PC-9 (cell line): ENCODE measurements around the gene SEMA3E. TPM values are rescaled to one million over a fixed set of nuclear protein-coding genes. Genes with fewer than 3 reads are reported as not detected.
"Not testable (repeated sequence)": the region's sequence is repeated elsewhere in the genome, so short reads cannot be mapped to it uniquely, and the experiment has no call there.

Source experiments
- BruUV-seq: library from RNA; stranded (reverse); fragments of 400-500 nt; replicated peaks from 2 replicates; lab custom pipeline; 2021; lab: Mats Ljungman, UMichigan
- CTCF ChIA-PET: fragments of 300-600 bp; sonication (Branson Sonifier 250); formaldehyde crosslinking; loops from one replicate; lab custom pipeline; 2022; ENCODE audit warnings: antibody characterized with exemption; lab: Charles Lee
- POLR2A ChIA-PET: fragments of 300-600 bp; sonication (Branson Sonifier 250); formaldehyde crosslinking; loops from one replicate; lab custom pipeline; 2022; ENCODE audit warnings: antibody characterized with exemption; ENCODE audit not compliant: unreplicated experiment; lab: Charles Lee
- DNase-seq, 2 experiments: peaks; one replicate each; pipeline versions ENCODE4 v3.0.0 to v3.0.0-alpha.2; 2015 to 2022; ENCODE audit warnings: mixed read lengths in 1 of 2
- H2AFZ ChIP-seq: fragments of 200-600 bp; sonication (generic); 2 replicates; pipeline ENCODE4 v1.8.1; 2017; ENCODE audit warnings: antibody characterized with exemption
- H3F3A ChIP-seq: fragments of 200-600 bp; sonication (generic); 2 replicates; pipeline ENCODE4 v1.8.1; 2017; ENCODE audit warnings: antibody characterized with exemption, mild to moderate bottlenecking, low read depth; ENCODE audit not compliant: insufficient read depth
- H3K27ac ChIP-seq: fragments of 200-600 bp; sonication (generic); 2 replicates; pipeline ENCODE4 v1.6.1; 2016; ENCODE audit warnings: mixed run types
- H3K27me3 ChIP-seq: fragments of 200-600 bp; sonication (generic); 2 replicates; pipeline ENCODE4 v1.6.1; 2016; ENCODE audit warnings: low read depth, mixed run types; ENCODE audit not compliant: insufficient read depth
- H3K36me3 ChIP-seq: fragments of 200-600 bp; sonication (generic); 2 replicates; pipeline ENCODE4 v1.6.1; 2016; ENCODE audit warnings: low read depth, mixed run types
- H3K4me1 ChIP-seq: fragments of 200-600 bp; sonication (generic); replicated peaks from 2 replicates; pipeline ENCODE4 v1.6.1; 2016; ENCODE audit warnings: mixed run types; ENCODE audit not compliant: insufficient read depth
- H3K4me2 ChIP-seq: fragments of 200-600 bp; sonication (generic); 2 replicates; pipeline ENCODE4 v1.6.1; 2017; ENCODE audit warnings: mixed run types
- H3K4me3 ChIP-seq: fragments of 200-600 bp; sonication (generic); 2 replicates; pipeline ENCODE4 v1.6.1; 2016; ENCODE audit warnings: mixed run types
- H3K79me2 ChIP-seq: fragments of 200-600 bp; sonication (generic); 2 replicates; pipeline ENCODE4 v1.6.1; 2017; ENCODE audit warnings: low read depth, mixed run types
- H3K9me2 ChIP-seq: fragments of 200-600 bp; sonication (generic); 2 replicates; pipeline ENCODE4 v1.8.1; 2017; ENCODE audit warnings: mild to moderate bottlenecking; ENCODE audit not compliant: insufficient read depth
- H3K9me3 ChIP-seq: fragments of 200-600 bp; sonication (generic); 2 replicates; pipeline ENCODE4 v1.8.1; 2016; ENCODE audit warnings: low read depth; ENCODE audit not compliant: insufficient read depth
- H4K20me1 ChIP-seq: fragments of 200-600 bp; sonication (generic); 2 replicates; pipeline ENCODE4 v1.8.1; 2017; ENCODE audit not compliant: insufficient read depth
- CTCF ChIP-seq: fragments of 200-600 bp; sonication (generic); conservative IDR thresholded peaks from 2 replicates; pipeline ENCODE4 v1.6.1; 2017; ENCODE audit warnings: mixed run types, antibody characterized with exemption, mild to moderate bottlenecking, moderate library complexity
- EZH2 ChIP-seq: fragments of 200-600 bp; sonication (generic); IDR thresholded peaks from 2 replicates; pipeline ENCODE4 v1.8.0; 2017; ENCODE audit warnings: antibody characterized with exemption, low read depth
- intact Hi-C: fragments of 100-400 bp; cut with micrococcal nuclease; formaldehyde crosslinking; loops from one replicate; pipeline ENCODE4 v1.10.0; 2022; ENCODE audit not compliant: unreplicated experiment
- total RNA-seq: library from RNA; stranded (reverse); gene quantifications from 2 replicates; pipeline ENCODE4 v1.2.3, GENCODE V29; 2021

Gene SEMA3E
- total RNA-seq, 1 experiment from 2014 or later = 2.1 TPM

- H3K9me2 ChIP-seq, H3K27ac ChIP-seq, H3F3A ChIP-seq, CTCF ChIA-PET, H3K9me3 ChIP-seq, POLR2A ChIA-PET, DNase-seq, H3K4me1 ChIP-seq, H3K36me3 ChIP-seq, H3K4me3 ChIP-seq, H3K4me2 ChIP-seq, BruUV-seq, H4K20me1 ChIP-seq, H2AFZ ChIP-seq, H3K79me2 ChIP-seq, H3K27me3 ChIP-seq, intact Hi-C loops: not testable (repeated sequence)
Measured at GRCh38 chr7:83459101-83459929, 189.6 kb downstream of the SEMA3E start.

- Histone ChIP-seq H2AFZ (no peak overlapping the region), H3K4me3 (no peak overlapping the region), H3K79me2 (no peaks in the 10 kb centered on the region), H3K27ac (no peak overlapping the region), H4K20me1 (no peaks in the 10 kb centered on the region), H3K9me2 (no peaks in the 10 kb centered on the region), H3K36me3 (no peaks in the 10 kb centered on the region), H3K4me1 (no peaks in the 10 kb centered on the region), H3F3A (no peaks in the 10 kb centered on the region), H3K4me2 (no peak overlapping the region), H3K27me3 (no peaks in the 10 kb centered on the region), H3K9me3 (no peaks in the 10 kb centered on the region)
- no TSS peak for BruUV-seq
- DNase-seq = no peak
- POLR2A ChIA-PET = no interaction called here
- intact Hi-C loops = no loop called here
- CTCF ChIA-PET = no interaction called here
- TF ChIP-seq CTCF = no peak
- no peak for TF ChIP-seq EZH2
Measured at GRCh38 chr7:83457022-83457892, 191.7 kb downstream of the SEMA3E start.

- BruUV-seq = no TSS peak
- H2AFZ ChIP-seq = no peak overlapping the region
- H3K4me2 ChIP-seq = no peak overlapping the region
- no peaks in the 10 kb centered on the region for H3K4me1 ChIP-seq
- intact Hi-C loops = no loop called here
- no peaks in the 10 kb centered on the region for H3K9me2 ChIP-seq
- H3K4me3 ChIP-seq = no peak overlapping the region
- TF ChIP-seq CTCF (no peak), EZH2 (no peak)
- H3K36me3 ChIP-seq = no peaks in the 10 kb centered on the region
- no peak for DNase-seq
- ChIA-PET POLR2A (no interaction called here), CTCF (no interaction called here)
- no peaks in the 10 kb centered on the region for H3K27me3 ChIP-seq
- no peaks in the 10 kb centered on the region for H3F3A ChIP-seq
- H4K20me1 ChIP-seq = no peaks in the 10 kb centered on the region
- H3K27ac ChIP-seq = no peak overlapping the region
- no peaks in the 10 kb centered on the region for H3K9me3 ChIP-seq
- H3K79me2 ChIP-seq = no peaks in the 10 kb centered on the region
Measured at GRCh38 chr7:83456413-83456812, 192.5 kb downstream of the SEMA3E start.
